Activated CD8-positive, alpha-beta memory T cell treated with anti-CD3 and anti-CD28 coated beads, Interleukin-2, amount 50 U/mL, for 24 hours (primary cell): ENCODE results near the gene TEX9.
"Not testable (repeated sequence)": the region's sequence is repeated elsewhere in the genome, so short reads cannot be mapped to it uniquely, and the experiment has no call there.

Experiments
- DNase-seq: peaks from one replicate; pipeline ENCODE4 v3.0.0-alpha.2; 2020; ENCODE audit errors: extremely low read depth

TEX9 gene

DNA sequence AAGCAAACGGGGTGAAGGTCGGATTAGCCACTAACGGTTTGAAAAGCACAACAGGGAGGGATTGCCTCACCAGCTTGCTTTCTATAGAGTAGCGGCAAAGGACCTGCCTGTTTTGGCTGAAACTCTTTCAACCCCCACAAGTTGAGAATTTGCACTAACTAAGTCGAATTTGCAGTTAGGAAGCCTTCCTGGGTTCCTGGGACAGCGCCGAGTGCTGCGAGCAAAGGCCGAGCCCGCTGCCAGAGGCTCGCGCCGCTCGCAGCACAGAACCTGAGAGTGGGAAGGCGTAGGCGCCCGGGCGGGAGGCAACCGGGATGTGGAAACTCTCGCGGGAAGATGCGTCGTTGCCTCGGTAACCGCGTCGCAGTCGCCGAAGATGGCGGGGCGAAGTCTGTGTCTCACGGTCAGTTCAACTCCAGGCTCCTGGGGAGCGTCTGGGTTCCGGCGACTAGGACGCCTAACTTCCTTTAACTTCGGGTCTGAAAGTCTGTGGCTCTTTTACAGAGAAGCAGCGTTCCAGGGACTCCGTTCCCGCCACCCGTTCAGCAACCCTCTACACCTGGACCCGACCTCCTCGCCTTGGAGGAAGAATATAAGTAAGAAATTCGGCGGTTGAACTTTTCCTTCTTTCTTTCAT is at the start of gene TEX9:
TSS of gene TEX9 (plus strand) at position 352 of the 637 bp plus-strand sequence. CDS start at position 377, 25 bp downstream.
- DNase-seq: peak; percentile 49

DNA sequence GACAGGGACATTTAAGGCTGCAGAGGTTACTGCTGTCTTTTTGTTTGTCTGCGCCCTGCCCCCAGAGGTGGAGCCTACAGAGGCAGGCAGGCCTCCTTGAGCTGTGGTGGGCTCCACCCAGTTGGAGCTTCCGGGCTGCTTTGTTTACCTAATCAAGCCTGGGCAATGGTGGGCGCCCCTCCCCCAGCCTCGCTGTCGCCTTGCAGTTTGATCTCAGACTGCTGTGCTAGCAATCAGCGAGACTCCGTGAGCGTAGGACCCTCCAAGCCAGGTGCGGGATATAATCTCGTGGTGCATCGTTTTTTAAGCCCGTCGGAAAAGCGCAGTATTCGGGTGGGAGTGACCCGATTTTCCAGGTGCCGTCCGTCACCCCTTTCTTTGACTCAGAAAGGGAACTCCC is 48.7 kb upstream of the TEX9 start:
- DNase-seq: not testable (repeated sequence)

DNA sequence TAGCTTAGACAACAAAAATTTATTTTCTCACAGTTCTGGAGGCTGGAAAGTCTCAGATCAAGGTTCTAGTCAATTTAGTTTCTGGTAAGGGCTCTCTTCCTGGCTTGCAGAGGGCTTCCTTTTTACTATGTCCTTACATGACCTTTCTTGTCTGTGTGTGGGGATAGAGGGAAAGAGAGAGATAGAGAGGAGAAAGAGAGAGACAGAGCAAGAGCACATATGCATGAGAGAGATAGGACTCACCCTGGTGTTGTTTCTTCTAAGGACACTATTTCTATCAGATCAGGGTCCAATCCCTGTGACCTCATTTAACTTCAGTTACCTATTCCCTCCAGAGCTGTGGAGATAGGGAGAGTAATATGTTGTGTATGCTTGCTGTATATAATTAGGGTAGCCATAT is 44.9 kb upstream of the TEX9 start:
- DNase-seq: no peak

DNA sequence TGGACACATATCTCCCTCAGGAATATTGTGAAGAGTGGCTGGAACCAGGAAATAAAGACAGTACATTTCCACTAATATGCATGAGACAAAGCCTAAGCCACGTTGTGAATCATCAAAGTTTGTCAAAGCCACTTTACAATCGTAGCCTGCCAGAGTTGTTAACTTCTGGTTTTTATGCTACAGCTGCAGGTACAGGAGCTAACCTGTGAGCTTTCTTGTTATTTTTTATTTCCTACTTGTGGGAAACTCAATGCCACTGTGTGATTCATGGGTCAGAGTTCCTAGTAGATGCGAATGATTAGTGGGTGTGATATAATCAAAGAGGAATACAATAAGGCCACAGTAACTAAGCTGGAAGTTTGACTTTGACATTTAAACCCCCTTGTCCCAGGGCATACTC is 44.4 kb upstream of the TEX9 start:
- DNase-seq: no peak

DNA sequence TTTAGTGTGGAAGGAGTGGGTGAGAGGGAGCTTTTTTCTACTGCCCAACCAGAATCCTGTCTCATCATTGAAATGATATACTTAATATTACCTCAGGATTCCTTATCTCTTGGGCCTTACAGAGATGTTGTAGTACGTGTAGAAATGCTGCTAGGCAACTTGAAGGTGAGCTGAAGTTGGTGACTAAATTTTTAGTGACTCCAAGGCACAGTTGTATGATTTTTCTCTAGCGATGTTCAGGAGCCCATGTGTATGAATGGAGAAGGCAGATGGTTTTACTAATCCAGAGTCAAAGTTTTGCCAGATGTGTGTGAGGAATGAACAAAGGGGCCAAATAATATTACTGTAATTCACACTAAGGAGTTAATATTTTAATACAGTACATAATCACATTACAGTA is 42.8 kb upstream of the TEX9 start:
- DNase-seq: no peak

DNA sequence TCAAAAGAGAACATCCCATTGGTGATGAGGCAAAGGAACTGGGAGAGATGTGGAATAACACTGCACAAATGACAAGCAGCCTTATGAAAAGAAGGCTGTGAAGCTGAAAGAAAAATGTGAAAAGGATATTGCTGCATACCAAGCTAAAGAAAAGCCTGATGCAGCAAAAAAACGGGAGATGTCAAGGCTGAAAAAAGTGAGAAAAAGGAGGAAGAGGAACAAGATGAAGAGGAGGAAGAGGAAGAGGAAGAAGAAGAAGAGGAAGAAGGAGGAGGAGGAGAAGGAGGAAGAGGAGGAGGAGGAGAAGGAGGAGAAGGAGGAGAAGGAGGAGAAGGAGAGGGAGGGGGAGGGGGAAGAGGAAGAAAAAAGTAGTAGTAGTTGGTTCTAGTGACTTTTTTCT is 41.8 kb upstream of the TEX9 start:
- DNase-seq: no peak

DNA sequence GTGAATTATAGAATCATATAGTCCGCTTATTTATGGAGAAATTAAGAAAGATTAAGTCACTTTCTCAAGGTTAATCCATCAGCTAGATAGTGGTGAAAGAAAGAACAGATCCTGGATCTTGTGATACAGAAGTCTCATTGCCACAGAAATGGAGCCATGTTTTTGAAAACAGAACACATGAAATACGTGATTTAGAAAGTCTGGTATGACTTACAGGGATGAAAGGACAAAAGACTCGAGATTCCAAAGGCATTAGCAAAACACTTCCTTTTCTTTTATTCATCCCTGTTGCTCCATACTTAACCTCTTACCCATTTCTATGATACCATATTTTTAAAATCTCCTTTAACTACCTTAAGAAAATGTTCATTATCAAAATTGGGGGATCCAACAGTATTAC is 40.0 kb upstream of the TEX9 start:
- no peak for DNase-seq

DNA sequence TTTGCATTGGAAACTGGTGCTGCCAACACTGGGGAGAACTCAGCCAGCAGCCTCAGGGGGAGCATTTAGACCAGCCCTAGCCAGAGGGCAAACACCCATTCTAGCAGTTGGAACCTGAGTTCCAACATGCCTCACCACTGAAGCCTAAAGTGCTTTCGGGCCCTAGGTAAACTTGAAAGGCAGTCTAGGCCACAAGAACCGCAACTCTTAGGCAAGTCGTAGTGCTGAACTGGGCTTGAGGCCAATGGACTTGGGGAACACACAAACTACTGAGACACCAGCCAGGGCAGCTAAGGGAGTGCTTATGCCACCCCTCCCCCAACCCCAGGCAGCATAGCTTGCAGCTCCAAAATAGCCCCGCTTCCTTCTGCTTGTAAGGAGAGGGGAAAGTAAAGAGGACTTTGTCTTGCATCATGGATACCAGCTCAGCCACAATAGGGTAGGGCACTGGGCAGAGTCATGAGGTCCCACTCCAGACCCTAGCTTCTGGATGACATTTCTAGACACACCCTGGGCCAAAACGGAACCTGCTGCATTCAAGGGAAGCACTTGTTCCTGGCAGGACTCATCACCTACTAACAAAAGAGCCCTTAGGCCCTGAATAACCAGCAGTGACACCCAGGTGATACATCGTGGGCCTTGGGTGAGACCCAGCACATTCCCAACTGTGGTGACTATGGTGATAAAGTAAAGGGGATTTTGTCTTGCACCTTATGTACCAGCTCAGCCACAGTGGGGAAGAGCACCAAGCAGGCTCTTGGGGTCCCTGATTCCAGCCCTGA is 37.3 kb upstream of the TEX9 start:
- DNase-seq: no peak

DNA sequence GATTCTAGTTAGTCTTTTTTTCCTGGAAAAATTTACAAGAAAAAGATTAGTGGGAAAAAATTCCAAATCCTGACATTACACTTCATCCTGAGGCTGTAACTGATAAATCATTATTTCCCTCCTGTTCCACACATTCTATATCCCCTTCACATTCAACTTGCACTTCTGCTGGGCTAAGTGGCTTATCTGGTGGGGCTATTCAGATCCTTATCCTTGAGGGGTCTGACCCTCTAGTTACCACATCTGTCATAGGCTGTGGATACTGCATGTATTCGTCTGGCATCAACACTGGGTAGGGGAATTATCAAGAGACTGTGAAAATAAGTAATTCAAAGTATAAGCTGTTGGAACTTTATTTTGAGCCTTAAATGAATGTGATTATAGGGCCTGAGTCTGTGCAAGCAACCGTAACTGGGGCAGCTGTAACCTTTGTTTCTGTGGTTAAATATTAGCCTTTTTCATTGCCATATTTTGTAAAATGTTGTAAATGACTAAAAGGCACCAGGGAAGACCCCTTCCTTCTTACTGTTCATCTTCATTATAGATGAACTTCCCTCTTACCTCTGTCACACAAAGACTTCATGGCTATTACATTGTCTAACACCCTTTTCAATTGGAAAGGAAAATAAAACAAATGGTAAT is 28.0 kb upstream of the TEX9 start:
- no peak for DNase-seq

DNA sequence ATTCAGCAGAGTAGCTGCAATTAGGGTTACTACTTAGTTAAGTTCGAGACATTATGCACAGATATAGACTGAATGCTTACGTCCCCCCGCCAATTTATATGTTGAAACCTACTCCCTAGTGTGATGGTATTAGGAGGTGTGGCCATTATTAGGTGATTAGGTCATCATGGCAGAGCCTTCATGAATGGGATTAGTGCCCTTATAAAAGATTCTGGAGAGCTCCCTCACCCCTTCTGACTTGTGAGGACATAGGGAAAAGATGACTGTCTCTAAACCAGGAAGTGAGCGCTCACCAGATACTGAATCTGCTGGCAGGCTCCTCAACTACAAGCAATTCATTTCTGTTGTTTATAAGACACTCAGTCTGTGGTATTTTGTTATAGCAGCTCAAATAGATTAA is 25.6 kb upstream of the TEX9 start:
- no peak for DNase-seq

DNA sequence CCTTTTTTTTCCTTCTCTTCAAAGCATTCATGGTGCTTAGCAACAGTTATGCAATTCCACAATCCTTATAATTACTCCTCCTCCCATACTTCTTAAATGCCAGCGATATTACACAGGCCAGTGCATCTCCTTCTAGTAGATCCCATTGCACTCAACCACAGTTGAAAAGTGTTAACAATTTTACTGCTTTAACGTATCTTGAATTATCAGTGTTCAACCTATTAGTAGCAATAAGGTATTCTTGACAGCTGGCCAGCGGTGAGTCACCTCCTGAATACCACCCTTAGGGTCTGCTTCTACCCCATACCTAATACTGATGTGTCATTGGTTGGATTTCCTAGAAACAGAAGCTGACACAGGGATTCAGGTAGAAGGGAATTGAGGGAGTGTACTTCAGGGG is 24.0 kb upstream of the TEX9 start:
- DNase-seq: no peak

DNA sequence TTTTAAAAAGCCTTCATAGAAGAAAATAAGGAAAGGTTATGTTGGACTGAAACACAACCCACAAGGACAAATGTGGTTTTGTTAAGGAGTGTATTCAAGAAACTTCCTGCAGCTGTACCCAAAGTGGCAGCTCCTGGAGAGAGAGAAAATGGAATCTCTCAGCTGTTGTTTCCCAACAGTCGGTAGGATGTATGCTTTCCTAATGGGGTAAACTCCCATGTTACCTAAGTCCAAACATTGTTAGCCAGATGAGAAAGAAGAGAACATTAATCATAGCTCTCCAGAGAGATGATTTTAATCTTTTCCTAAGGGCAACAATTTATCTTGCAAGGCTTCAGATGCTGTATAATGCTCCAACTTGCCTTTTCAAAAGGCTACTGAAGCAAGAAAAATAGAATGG is 22.6 kb upstream of the TEX9 start:
- DNase-seq: no peak

DNA sequence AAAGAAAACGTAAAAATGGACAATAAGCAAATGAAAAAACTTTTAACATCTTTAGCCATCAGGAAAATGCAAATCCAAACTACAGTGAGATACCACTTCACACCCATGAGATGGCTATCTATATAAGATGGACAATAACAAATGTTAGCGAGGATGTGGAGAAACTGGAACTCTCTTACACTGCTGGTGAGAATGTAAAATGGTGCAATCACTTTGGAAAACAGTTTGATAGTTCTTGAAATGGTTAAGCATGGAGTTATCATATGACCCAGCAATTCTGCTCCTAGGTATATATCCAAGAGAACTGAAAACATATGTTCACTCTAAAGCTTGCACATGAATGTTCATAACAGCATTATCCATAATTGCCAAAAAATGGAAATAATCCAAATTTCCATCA is 21.3 kb upstream of the TEX9 start:
- DNase-seq: no peak

DNA sequence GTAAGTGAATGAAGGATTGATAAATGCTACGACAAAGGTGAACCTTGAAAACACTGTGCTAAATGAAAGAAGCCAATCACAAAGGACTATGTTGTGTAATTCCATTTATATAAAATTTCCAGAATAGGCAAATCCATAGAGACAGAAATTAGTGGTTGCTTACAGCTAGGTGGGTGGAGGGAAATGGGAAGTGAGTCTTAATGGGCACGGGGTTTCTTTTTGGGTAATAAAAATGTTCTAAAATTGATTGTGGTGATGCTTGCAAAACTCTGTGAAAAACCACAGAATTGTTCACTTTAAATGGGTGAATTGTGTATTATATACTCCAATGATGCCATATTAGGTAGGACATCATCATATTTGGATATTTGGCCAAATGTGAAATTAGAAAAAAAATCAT is 20.9 kb upstream of the TEX9 start:
- no peak for DNase-seq

DNA sequence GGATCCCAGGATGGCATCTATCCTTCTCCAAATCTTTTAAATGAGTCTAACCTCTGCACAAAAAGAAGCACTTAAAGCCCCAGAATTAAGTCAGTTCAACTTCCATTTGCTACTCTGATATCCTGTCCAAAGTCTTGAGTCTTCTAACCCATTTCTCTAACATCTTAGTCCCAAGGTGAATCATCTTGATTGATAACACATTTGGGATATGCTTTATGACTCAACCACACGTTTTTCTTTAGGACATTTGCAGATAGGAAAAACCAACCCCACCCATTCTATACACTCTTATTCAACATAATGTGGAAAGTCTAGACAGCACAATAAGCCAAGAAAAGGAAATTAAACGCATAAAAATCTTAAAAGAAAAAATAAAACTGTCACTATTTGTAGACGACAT is 18.8 kb upstream of the TEX9 start:
- DNase-seq: no peak

DNA sequence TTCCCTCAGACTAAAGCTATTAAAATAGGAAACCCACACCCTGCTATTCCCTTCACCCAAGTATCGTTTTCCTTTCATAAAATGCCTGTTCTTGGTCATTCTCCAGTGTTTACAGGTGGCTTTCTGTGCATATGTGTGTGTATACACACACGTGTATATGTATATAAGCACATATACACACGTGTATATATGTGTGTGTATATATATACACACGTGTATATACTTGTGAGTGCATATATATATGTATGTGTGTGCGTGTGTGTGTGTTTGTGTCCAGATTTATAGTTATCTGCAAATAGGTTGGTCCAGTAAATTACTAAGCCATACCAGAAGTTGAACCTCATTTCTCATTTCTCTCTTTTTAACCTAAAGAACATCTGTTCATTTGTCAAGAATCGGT is 15.7 kb upstream of the TEX9 start:
- DNase-seq: no peak

DNA sequence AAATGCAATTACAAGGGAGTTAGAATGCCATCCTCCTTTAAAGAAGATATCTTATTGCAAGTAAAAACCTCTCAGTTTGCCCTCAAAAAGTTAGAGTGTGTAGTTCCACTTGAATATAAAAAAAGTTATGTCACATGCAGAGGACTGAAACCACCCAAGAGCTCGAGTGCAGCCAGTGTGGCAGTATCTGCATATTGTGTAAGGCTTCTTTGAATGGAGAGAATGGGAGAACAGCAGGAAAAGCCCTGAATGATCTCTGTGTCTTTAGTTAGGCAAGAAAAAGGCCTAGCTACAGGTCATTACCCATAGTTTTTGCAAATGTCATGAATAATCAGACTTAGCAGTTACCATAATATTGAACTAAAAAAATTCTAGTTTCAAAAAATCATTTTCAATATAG is 13.9 kb upstream of the TEX9 start:
- DNase-seq: no peak

DNA sequence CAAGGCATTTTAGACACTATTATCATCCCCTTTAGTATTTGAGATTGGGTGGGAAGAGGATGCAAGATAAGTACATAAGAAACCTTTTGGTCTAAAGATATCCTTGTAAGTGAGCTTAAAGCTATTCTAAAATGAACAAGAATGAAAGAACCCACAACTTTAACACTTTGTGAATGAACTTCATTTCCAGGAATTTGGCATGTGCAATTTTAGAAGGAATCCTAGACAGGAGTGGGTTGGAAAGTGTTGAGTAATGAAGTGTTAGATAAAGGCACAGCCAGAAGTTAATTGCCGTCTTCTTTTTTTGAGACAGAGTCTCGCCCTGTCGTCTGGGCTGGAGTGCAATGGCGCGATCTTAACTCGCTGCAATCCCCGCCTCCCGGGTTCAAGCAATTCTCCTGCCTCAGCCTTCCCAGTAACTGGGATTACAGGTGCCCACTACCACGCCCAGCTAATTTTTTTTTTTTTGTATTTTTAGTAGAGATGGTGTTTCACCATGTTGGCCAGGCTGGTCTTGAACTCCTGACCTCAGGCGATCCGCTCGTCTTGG is 13.2 kb upstream of the TEX9 start:
- DNase-seq: no peak

DNA sequence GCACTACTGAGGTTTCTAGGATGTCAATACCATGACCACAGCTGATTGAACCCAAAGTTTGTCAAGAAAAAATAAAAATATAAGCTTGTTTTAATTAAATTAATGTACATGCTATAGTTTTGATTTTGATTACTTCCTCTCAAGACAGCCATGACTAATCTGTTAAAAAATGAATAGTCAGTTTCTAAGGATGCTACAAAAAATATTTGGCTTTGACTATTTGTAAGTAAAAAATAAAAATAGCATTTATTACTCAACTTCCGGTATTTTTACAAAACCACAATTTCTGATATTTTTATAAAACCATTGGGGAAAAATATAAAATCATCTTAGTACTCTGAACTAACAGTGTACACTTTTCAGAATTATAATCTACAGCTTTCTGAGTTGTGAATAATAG is 12.1 kb upstream of the TEX9 start:
- no peak for DNase-seq

DNA sequence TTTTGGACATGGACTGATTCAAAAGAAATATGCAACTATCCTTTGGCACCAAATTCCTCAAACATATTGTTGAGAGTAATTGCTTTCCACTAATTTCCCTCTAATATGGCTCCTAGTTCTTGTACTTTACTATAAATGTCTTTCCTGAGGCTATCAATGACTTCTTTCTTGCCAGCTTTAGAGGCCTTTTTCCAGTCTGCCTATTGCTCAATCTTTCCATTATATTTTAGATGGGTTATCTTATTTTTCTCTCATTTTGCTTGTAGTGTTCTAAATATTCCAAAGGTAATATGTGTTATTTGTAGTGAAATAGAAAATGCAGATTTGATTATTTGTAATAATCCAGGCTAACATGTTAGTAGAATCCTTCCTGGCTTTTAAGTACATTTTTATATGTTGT is 11.5 kb upstream of the TEX9 start:
- no peak for DNase-seq

DNA sequence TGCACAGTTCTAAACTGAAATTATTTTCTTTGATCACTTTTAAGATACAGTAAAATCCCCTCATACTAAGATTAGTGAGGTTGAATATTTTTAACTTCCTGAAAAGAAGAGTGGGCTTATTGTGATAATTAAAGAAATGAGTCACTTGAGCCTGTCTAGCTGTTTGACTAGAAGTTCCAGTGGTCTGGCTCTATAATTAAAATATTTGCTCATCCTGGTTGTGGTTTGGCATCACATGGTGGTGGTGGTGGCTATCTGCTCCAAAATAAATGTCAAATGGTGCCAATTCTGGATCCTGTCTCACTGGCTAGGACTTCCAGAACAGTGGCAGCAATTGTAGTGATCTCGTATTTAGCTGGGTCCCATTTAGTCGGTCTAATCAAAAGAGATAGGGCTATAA is 8.6 kb upstream of the TEX9 start:
- no peak for DNase-seq

DNA sequence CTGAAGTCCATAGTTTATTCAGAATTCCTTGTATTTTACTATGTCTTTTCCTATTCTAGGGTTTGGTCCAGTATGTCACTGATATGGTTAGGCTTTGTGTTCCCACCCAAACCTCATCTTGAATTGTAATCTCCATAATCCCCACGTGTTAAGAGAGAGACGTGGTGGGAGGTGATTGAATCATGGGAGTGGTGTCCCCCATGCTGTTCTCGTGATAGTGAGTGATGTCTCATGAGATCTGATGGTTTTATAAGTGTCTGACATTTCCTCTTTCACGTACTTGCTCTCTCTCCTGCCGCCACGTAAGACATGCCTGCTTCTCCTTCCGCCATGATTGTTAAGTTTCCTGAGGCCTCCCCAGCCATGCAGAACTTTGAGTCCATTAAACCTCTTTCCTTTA is 6.6 kb upstream of the TEX9 start:
- DNase-seq: no peak

DNA sequence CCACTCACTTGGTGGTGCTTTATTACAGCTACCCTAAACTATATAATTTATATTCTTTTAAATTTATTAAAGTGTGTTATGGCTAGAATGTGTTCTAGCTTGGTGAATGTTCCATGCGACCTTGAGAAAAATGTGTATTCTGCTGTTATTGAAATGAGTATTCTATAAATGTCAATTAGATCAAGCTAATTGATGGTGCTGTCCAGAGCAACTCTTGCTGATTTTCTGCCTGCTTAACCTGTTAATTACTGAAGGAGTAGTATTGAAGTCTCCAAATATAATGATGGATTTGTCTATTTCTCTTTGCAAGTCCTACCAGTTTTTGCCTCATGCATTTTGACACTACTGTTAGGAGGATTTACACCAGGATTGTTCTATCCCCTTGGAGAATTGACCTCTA is 3.2 kb upstream of the TEX9 start:
- DNase-seq: no peak
